ENCODE measurements around the gene FAM217A. TPM values are rescaled to one million over a fixed set of nuclear protein-coding genes. Genes with fewer than 3 reads are reported as not detected.

The FAM217A gene
- total RNA-seq, 1 experiment from 2014 or later = not detected

GRCh38 chr6:4100655-4101054, 21.7 kb upstream of the FAM217A start:
- Histone ChIP-seq H3K36me3 (ENCODE audit: control insufficient read depth in 1 of 2, insufficient read depth in 2 of 2, low read length in 2 of 2) (no peaks in the 10 kb centered on the region), H3K9me2 (ENCODE audit: insufficient read depth) (no peaks in the 10 kb centered on the region), H3K9me3 (ENCODE audit: control insufficient read depth in 1 of 2, insufficient read depth in 1 of 2, low read depth in 1 of 2, low read length in 2 of 2) (no peaks in the 10 kb centered on the region), H3K4me2 (ENCODE audit: low read length) (no peak overlapping the region), H2AFZ (ENCODE audit: low read depth, low read length, poor library complexity, severe bottlenecking) (no peak overlapping the region), H3K4me1 (ENCODE audit: control insufficient read depth in 1 of 2, insufficient read depth in 2 of 2, low read length in 2 of 2) (peaks cover 2 to 7% of the 10 kb centered on the region in 2 experiments; a peak in 3 of 4 replicates), H3K9ac (ENCODE audit: low read length) (no peak overlapping the region), H3K27me3 (ENCODE audit: insufficient read depth, low read length) (no peaks in the 10 kb centered on the region), H4K20me1 (ENCODE audit: insufficient read depth) (no peaks in the 10 kb centered on the region), H3K4me3 (replicated peaks in 1 of 2; ENCODE audit: low read depth in 1 of 2, low read length in 2 of 2) (no peak overlapping the region), H3K79me2 (ENCODE audit: insufficient read depth, low read length) (no peaks in the 10 kb centered on the region), H3K27ac (ENCODE audit: low read depth, low read length) (no peak overlapping the region)
- RAD21 ChIA-PET (ENCODE audit: low non-redundant PET in 1 of 2, low total read pairs in 2 of 2, uncharacterized antibody in 2 of 2, unreplicated experiment in 2 of 2) = no interaction called here
- POLR2A ChIA-PET = no interaction called here
- CTCF ChIA-PET = no interaction called here
- TF ChIP-seq RAD21 (IDR thresholded peaks at IDR 0.05; ENCODE audit: low read depth) (no peak), YY1 (IDR thresholded peaks at IDR 0.05; ENCODE audit: extremely low read depth, insufficient replicate concordance, low read depth, low read length) (no peak), REST (IDR thresholded peaks at IDR 0.05; ENCODE audit: low read depth) (no peak), EGR1 (IDR thresholded peaks at IDR 0.05; ENCODE audit: low read depth) (no peak), POLR2A (IDR thresholded peaks at IDR 0.05; ENCODE audit: borderline replicate concordance, extremely low read depth, insufficient read depth, insufficient read length) (no peak), EZH2phosphoT487 (IDR thresholded peaks at IDR 0.05; ENCODE audit: borderline replicate concordance) (no peak), FOSL1 (IDR thresholded peaks at IDR 0.05; ENCODE audit: low read depth) (no peak), ZBTB33 (IDR thresholded peaks at IDR 0.05; ENCODE audit: extremely low read depth, insufficient replicate concordance, low read length) (no peak), SIN3A (IDR thresholded peaks at IDR 0.05; ENCODE audit: low read depth) (no peak), TCF7L2 (IDR thresholded peaks at IDR 0.05; ENCODE audit: borderline replicate concordance, extremely low read depth, insufficient read depth, insufficient read length) (no peak), ZFX (IDR thresholded peaks at IDR 0.05) (no peak), CBX3 (IDR thresholded peaks at IDR 0.05; ENCODE audit: low read depth) (no peak), EZH2 (IDR thresholded peaks at IDR 0.05) (no peak), SRF (IDR thresholded peaks at IDR 0.05; ENCODE audit: low read depth) (no peak)
- DNase-seq (ENCODE audit: low read depth, low spot score) (no peak), ATAC-seq (no peak)
- intact Hi-C loops (cut with micrococcal nuclease) = no loop called here
- no TSS peak for BruUV-seq (replicated peaks)
